Caco-2 (cell line): ENCODE data around the gene NPFF. TPM values are rescaled to one million over a fixed set of nuclear protein-coding genes. Genes with fewer than 3 reads are reported as not detected.

Experiments
- BruUV-seq: library from RNA; stranded (reverse); fragments of 400-500 nt; replicated peaks from 2 replicates; lab custom pipeline; 2021; lab: Mats Ljungman, UMichigan
- CTCF ChIA-PET: fragments of 300-600 bp; sonication (Branson Sonifier 250); formaldehyde crosslinking; loops from one replicate; lab custom pipeline; 2022; ENCODE audit warnings: antibody characterized with exemption; lab: Charles Lee
- POLR2A ChIA-PET: fragments of 300-600 bp; sonication (Branson Sonifier 250); formaldehyde crosslinking; loops from one replicate; lab custom pipeline; 2022; ENCODE audit warnings: antibody characterized with exemption; lab: Charles Lee
- DNase-seq, 2 experiments: peaks; one replicate each; pipeline versions ENCODE4 v3.0.0 to v3.0.0-alpha.2; 2020 to 2022
- H3K27me3 ChIP-seq: replicated peaks from 2 replicates; pipeline ENCODE4 v1.6.0; 2011; ENCODE audit warnings: low read length; ENCODE audit not compliant: control insufficient read depth, insufficient read depth
- H3K36me3 ChIP-seq: 2 replicates; pipeline ENCODE4 v1.5.1; 2011; ENCODE audit warnings: low read length; ENCODE audit not compliant: control insufficient read depth, insufficient read depth
- H3K4me1 ChIP-seq: fragments of 250-450 bp; sonication (Bioruptor Pico); 2 replicates; pipeline ENCODE4 v1.5.1; 2020; ENCODE audit warnings: mild to moderate bottlenecking
- H3K4me3 ChIP-seq: 2 replicates; pipeline ENCODE4 v1.5.1; 2011; ENCODE audit warnings: low read depth, mild to moderate bottlenecking, control low read depth, low read length
- H3K9me3 ChIP-seq: fragments of 250-450 bp; sonication (Bioruptor Pico); 2 replicates; pipeline ENCODE4 v1.5.1; 2020; ENCODE audit warnings: mild to moderate bottlenecking, moderate library complexity
- H3K27ac Mint-ChIP-seq: one replicate; pipeline ENCODE4 v1.8.0; 2022; ENCODE audit warnings: mixed read lengths; ENCODE audit not compliant: unreplicated experiment
- H3K27me3 Mint-ChIP-seq: one replicate; pipeline ENCODE4 v1.8.0; 2022; ENCODE audit warnings: mixed read lengths; ENCODE audit not compliant: insufficient read depth, unreplicated experiment
- H3K36me3 Mint-ChIP-seq: one replicate; pipeline ENCODE4 v1.8.0; 2022; ENCODE audit warnings: mild to moderate bottlenecking, mixed read lengths; ENCODE audit not compliant: insufficient read depth, unreplicated experiment
- H3K4me1 Mint-ChIP-seq: one replicate; pipeline ENCODE4 v1.8.0; 2022; ENCODE audit warnings: low read depth, mixed read lengths; ENCODE audit not compliant: unreplicated experiment
- H3K4me3 Mint-ChIP-seq: one replicate; pipeline ENCODE4 v1.8.0; 2022; ENCODE audit warnings: mild to moderate bottlenecking, moderate library complexity, mixed read lengths; ENCODE audit not compliant: unreplicated experiment
- H3K9me3 Mint-ChIP-seq: one replicate; pipeline ENCODE4 v1.8.0; 2022; ENCODE audit warnings: mixed read lengths; ENCODE audit not compliant: unreplicated experiment
- CTCF ChIP-seq, 2 experiments: fragments of 200-600 bp in 1 of 2; IDR thresholded peaks; 1 replicate in 1 of 2; 2 replicates in 1 of 2; pipeline versions ENCODE4 v1.5.1 to v1.8.0; 2011 to 2022; ENCODE audit warnings: antibody characterized with exemption in 1 of 2, control low read depth in 1 of 2, inconsistent platforms in 1 of 2, low read depth in 1 of 2, low read length in 1 of 2, mild to moderate bottlenecking in 1 of 2, moderate library complexity in 1 of 2; ENCODE audit not compliant: insufficient read depth in 1 of 2, severe bottlenecking in 1 of 2, unreplicated experiment in 1 of 2
- intact Hi-C: fragments of 100-400 bp; cut with micrococcal nuclease; formaldehyde crosslinking; loops from one replicate; pipeline ENCODE4 v1.10.0; 2022; ENCODE audit not compliant: unreplicated experiment
- total RNA-seq: library from RNA; stranded (reverse); gene quantifications from 2 replicates; pipeline ENCODE4 v1.2.3, GENCODE V29; 2022

NPFF gene
- total RNA-seq, 1 experiment from 2014 or later = 2.4 TPM

GRCh38 chr12:53515291-53515680 is 8.0 kb upstream of the NPFF start:
- H3K27me3 ChIP-seq = no peaks in the 10 kb centered on the region
- intact Hi-C loops = no loop called here
- no peaks in the 10 kb centered on the region for H3K9me3 ChIP-seq
- Mint-ChIP-seq H3K27ac (no peak overlapping the region), H3K36me3 (peaks cover 7% of the 10 kb centered on the region), H3K4me3 (no peak overlapping the region), H3K4me1 (no peaks in the 10 kb centered on the region), H3K9me3 (no peaks in the 10 kb centered on the region), H3K27me3 (no peaks in the 10 kb centered on the region)
- CTCF ChIA-PET = no interaction called here
- no peak for TF ChIP-seq CTCF (IDR thresholded peaks at IDR 0.05; ENCODE audit: insufficient read depth in 1 of 2, low read depth in 1 of 2, low read length in 1 of 2, severe bottlenecking in 1 of 2, unreplicated experiment in 1 of 2)
- DNase-seq = no peak
- H3K36me3 ChIP-seq = peaks cover 1% of the 10 kb centered on the region; the same call in 1 of the 2 replicates
- H3K4me3 ChIP-seq = no peak overlapping the region
- POLR2A ChIA-PET = no interaction called here
- H3K4me1 ChIP-seq = no peaks in the 10 kb centered on the region
- no TSS peak for BruUV-seq

GRCh38 chr12:53514628-53515290 is 7.5 kb upstream of the NPFF start:
- Mint-ChIP-seq H3K27ac (no peak overlapping the region), H3K36me3 (peaks cover 2% of the 10 kb centered on the region), H3K4me1 (no peaks in the 10 kb centered on the region), H3K27me3 (no peaks in the 10 kb centered on the region), H3K9me3 (no peaks in the 10 kb centered on the region), H3K4me3 (no peak overlapping the region)
- Histone ChIP-seq H3K27me3 (no peaks in the 10 kb centered on the region), H3K36me3 (peaks cover 1% of the 10 kb centered on the region; the same call in 1 of the 2 replicates), H3K9me3 (no peaks in the 10 kb centered on the region), H3K4me3 (no peak overlapping the region), H3K4me1 (no peaks in the 10 kb centered on the region)
- ChIA-PET POLR2A (interaction anchor here (0.6 kb wide), 1 partner anchor 105 kb away, joined by 5 read pairs; no protein-coding TSS in a partner anchor), CTCF (no interaction called here)
- intact Hi-C loops = no loop called here
- TF ChIP-seq CTCF (IDR thresholded peaks at IDR 0.05; ENCODE audit: insufficient read depth in 1 of 2, low read depth in 1 of 2, low read length in 1 of 2, severe bottlenecking in 1 of 2, unreplicated experiment in 1 of 2) = no peak
- DNase-seq = no peak
- no TSS peak for BruUV-seq

GRCh38 chr12:53513712-53514410 is 6.6 kb upstream of the NPFF start:
- intact Hi-C loops = no loop called here
- H3K9me3 Mint-ChIP-seq = no peaks in the 10 kb centered on the region
- H3K27me3 Mint-ChIP-seq = no peaks in the 10 kb centered on the region
- no peak overlapping the region for H3K27ac Mint-ChIP-seq
- no peaks in the 10 kb centered on the region for H3K36me3 Mint-ChIP-seq
- POLR2A ChIA-PET = interaction anchor here (0.6 kb wide), 1 partner anchor 106 kb away, joined by 5 read pairs; no protein-coding TSS in a partner anchor
- H3K4me3 Mint-ChIP-seq = no peak overlapping the region
- peaks cover 1% of the 10 kb centered on the region; the same call in 1 of the 2 replicates for H3K36me3 ChIP-seq
- no peaks in the 10 kb centered on the region for H3K9me3 ChIP-seq
- no TSS peak for BruUV-seq
- CTCF ChIA-PET = no interaction called here
- TF ChIP-seq CTCF (IDR thresholded peaks at IDR 0.05; ENCODE audit: insufficient read depth in 1 of 2, low read depth in 1 of 2, low read length in 1 of 2, severe bottlenecking in 1 of 2, unreplicated experiment in 1 of 2) = no peak
- no peak for DNase-seq
- H3K27me3 ChIP-seq = no peaks in the 10 kb centered on the region
- H3K4me3 ChIP-seq = no peak overlapping the region
- no peaks in the 10 kb centered on the region for H3K4me1 ChIP-seq
- no peaks in the 10 kb centered on the region for H3K4me1 Mint-ChIP-seq
